Measurements from ENCODE around the gene KAT6B.

The KAT6B gene

GRCh38 chr10:75019370-75019769 lies 193.0 kb downstream of the KAT6B start:
- DNase-seq (ENCODE audit: low read depth) = no peak
- no peak overlapping the region for H3K4me3 ChIP-seq (ENCODE audit: low read depth, low read length)

- DNase-seq (ENCODE audit: low read depth) = no peak
- no peak overlapping the region for H3K4me3 ChIP-seq (ENCODE audit: low read depth, low read length)
Observed at GRCh38 chr10:75020168-75020567, 193.8 kb downstream of the KAT6B start.

GRCh38 chr10:75021379-75022249 lies 195.2 kb downstream of the KAT6B start:
- no peak for DNase-seq (ENCODE audit: low read depth)
- H3K4me3 ChIP-seq (ENCODE audit: low read depth, low read length) = no peak overlapping the region

GRCh38 chr10:75023074-75023473 lies 196.7 kb downstream of the KAT6B start:
- no peak overlapping the region for H3K4me3 ChIP-seq (ENCODE audit: low read depth, low read length)
- DNase-seq (ENCODE audit: low read depth) = no peak

- no peak for DNase-seq (ENCODE audit: low read depth)
- H3K4me3 ChIP-seq (ENCODE audit: low read depth, low read length) = no peak overlapping the region
Observed at GRCh38 chr10:75024971-75025523, 198.6 kb downstream of the KAT6B start.

- no peak overlapping the region for H3K4me3 ChIP-seq (ENCODE audit: low read depth, low read length)
- no peak for DNase-seq (ENCODE audit: low read depth)
Observed at GRCh38 chr10:75028049-75028448, 201.6 kb downstream of the KAT6B start.

- no peak overlapping the region for H3K4me3 ChIP-seq (ENCODE audit: low read depth, low read length)
- no peak for DNase-seq (ENCODE audit: low read depth)
Observed at GRCh38 chr10:75028748-75029147, 202.3 kb downstream of the KAT6B start.

GRCh38 chr10:75029420-75029819 lies 203.0 kb downstream of the KAT6B start:
- H3K4me3 ChIP-seq (ENCODE audit: low read depth, low read length) = no peak overlapping the region

GRCh38 chr10:75029857-75030256 lies 203.5 kb downstream of the KAT6B start:
- peak; percentile 15 for DNase-seq (ENCODE audit: low read depth)
- no peak overlapping the region for H3K4me3 ChIP-seq (ENCODE audit: low read depth, low read length)

More at GRCh38 chr10:75029420-75029819, 203.0 kb downstream of the KAT6B start:
- no peak for DNase-seq (ENCODE audit: low read depth)

GRCh38 chr10:75030371-75030770 lies 204.0 kb downstream of the KAT6B start:
- DNase-seq (ENCODE audit: low read depth) = no peak

GRCh38 chr10:75032119-75032518 lies 205.7 kb downstream of the KAT6B start:
- DNase-seq (ENCODE audit: low read depth) = no peak
- no peak overlapping the region for H3K4me3 ChIP-seq (ENCODE audit: low read depth, low read length)

More at GRCh38 chr10:75030371-75030770, 204.0 kb downstream of the KAT6B start:
- H3K4me3 ChIP-seq (ENCODE audit: low read depth, low read length) = no peak overlapping the region

- no peak overlapping the region for H3K4me3 ChIP-seq (ENCODE audit: low read depth, low read length)
- DNase-seq (ENCODE audit: low read depth) = no peak
Observed at GRCh38 chr10:75032813-75033212, 206.4 kb downstream of the KAT6B start.

GRCh38 chr10:75033399-75034130 lies 207.2 kb downstream of the KAT6B start:
- DNase-seq (ENCODE audit: low read depth) = no peak
- H3K4me3 ChIP-seq (ENCODE audit: low read depth, low read length) = no peak overlapping the region

GRCh38 chr10:75034131-75034512 lies 207.7 kb downstream of the KAT6B start:
- no peak for DNase-seq (ENCODE audit: low read depth)
- no peak overlapping the region for H3K4me3 ChIP-seq (ENCODE audit: low read depth, low read length)

GRCh38 chr10:75034714-75035258 lies 208.4 kb downstream of the KAT6B start:
- H3K4me3 ChIP-seq (ENCODE audit: low read depth, low read length) = no peak overlapping the region
- DNase-seq (ENCODE audit: low read depth) = no peak

- H3K4me3 ChIP-seq (ENCODE audit: low read depth, low read length) = no peak overlapping the region
- no peak for DNase-seq (ENCODE audit: low read depth)
Observed at GRCh38 chr10:75035975-75036708, 209.7 kb downstream of the KAT6B start.

GRCh38 chr10:75037171-75038153 lies 211.1 kb downstream of the KAT6B start:
- no peak overlapping the region for H3K4me3 ChIP-seq (ENCODE audit: low read depth, low read length)

GRCh38 chr10:75038335-75038734 lies 211.9 kb downstream of the KAT6B start:
- H3K4me3 ChIP-seq (ENCODE audit: low read depth, low read length) = no peak overlapping the region
- DNase-seq (ENCODE audit: low read depth) = no peak

More at GRCh38 chr10:75037171-75038153, 211.1 kb downstream of the KAT6B start:
- DNase-seq (ENCODE audit: low read depth) = no peak

Data from skeletal muscle cell (primary cell).